GM15510 (cell line): ENCODE data around the gene ITGA5.

Source experiments
- POLR2A ChIP-seq: IDR thresholded peaks from 3 replicates; pipeline ENCODE4 v1.6.1; 2011; ENCODE audit warnings: borderline replicate concordance; ENCODE audit not compliant: insufficient read length; ENCODE audit errors: extremely low read depth

Gene ITGA5

DNA sequence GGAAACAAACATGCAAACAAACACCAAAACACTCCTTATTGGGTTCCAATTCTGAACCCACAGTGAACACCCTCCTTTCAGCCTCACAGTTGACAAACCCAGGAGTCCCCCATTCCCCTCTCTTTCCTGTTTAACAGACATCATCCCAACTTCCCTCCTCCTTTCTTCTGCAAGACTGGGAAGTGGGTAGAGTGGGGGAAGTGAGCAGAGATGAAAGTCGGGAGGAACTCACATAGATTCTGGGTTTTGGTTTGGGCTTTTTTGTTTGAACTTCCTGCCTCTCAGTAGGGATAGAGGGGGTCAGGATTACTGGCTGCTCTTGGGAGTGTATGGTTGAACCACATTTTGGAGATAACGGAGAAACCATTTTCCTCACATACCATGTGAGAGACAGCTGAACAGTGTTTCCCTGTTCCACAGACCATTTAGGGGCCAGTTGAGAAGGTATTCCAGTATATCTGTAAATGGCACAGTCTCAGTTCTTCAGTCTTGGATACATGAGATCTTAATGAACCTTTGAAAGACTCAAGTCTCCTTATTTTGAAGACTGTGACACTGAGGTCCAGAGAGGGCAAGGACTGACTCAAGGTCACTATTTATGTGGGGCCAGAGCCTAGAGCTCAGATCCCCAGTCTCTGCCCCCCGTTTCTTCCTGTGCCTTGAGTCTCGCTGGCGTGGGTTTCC, 50.9 kb downstream of the ITGA5 start:
- no peak for TF ChIP-seq POLR2A

GRCh38 chr12:54364413-54364812, 54.7 kb downstream of the ITGA5 start, which contains the start of gene GPR84:
GPR84 (minus strand) TSS chr12:54364486; CDS start chr12:54363851, 635 bp downstream.
- TF ChIP-seq POLR2A: no peak

- no peak for TF ChIP-seq POLR2A
Measured at GRCh38 chr12:54363618-54364017, 55.4 kb downstream of the ITGA5 start.

DNA sequence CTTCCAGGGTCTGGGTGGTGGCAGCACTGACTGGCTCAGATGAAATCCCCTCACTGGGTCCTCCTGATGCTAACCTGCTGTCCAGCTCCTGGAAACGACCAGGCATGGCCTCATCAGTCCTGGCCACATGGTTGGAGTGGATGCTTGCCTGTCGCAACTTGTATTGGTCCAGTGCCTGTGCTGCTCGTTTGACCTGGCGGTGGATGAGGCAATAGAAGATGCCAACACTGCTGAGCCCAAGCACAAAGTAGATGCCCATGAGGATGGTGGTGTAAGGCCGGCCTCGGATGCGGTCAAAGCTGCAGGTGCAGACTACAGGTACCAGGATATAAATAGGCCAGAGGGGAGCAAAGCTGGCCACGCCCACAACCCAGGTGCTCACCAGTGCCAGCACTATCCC, 56.0 kb downstream of the ITGA5 start:
- TF ChIP-seq POLR2A: no peak

DNA sequence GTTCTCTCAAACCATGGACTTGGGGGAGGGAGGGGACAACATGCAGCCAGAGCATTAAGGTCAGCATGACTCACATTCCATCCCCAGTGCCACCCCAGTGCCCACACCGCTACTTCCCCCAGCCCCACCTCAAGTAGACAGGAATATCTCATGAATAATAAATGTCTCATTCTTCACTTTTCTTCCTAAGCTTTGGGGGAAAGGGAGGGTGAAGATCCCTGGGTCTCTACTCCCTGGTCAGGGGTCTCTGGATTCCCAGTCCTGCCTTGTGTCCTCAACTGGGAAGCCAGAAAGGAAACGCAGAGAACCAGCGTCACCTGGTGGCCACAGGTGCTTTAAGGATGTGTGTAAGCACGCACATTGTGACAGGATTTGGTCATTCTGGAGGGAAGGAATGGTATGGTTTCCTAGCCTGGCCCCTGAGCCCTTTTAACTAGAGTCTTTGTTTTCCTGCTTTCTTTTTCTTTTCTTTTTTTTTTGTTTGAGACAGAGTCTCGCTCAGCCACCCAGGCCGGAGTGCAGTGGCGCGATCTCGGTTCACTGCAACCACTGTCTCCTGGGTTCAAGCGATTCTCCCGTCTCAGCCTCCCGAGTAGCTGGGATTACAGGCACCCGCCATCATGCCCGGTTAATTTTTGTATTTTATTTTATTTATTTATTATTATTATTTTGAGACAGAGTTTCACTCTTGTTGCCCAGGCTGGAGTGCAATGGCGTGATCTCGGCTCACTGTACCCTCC, 58.2 kb downstream of the ITGA5 start:
- TF ChIP-seq POLR2A: no peak

GRCh38 chr12:54359762-54360351, 59.2 kb downstream of the ITGA5 start:
- no peak for TF ChIP-seq POLR2A

GRCh38 chr12:54358945-54359761, 59.9 kb downstream of the ITGA5 start:
- TF ChIP-seq POLR2A: peak; percentile 23

DNA sequence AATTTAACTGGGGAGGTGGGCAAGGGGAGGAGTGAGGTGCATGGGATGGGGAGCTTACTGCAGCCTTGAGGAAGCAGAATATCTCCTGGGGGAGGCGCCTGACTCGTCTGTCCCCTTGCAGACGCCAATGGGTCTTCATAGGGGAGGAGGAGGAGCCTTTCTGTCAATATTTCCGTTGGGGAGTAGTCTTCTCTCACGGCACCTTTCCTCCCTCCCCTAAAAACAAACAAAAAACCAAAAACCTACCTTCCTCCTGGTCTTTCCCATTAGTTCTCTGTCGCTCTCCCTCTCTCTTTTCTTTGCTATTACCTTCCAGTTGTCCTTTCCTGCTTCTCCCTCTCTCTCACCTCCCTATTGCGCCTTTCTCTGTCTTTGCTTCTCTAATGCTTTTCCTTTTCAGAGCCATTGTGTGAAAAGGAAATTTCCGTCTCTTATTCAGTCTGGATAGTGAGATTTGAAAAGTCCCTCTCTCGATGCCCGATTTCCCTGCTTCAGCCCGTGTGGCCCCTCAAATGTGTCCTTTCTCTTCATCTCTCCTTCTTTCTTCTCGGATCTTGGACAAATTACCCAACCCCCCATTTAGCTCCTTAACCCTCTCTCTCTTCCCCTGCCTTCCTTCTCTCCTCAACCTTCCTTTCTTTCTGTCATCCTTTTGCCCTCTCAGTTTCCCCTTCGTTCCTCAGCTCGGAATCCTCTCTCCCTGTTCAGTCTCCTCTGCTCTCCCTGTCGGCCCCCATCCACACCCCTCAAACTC, 60.7 kb downstream of the ITGA5 start:
- TF ChIP-seq POLR2A: peak; percentile 25

DNA sequence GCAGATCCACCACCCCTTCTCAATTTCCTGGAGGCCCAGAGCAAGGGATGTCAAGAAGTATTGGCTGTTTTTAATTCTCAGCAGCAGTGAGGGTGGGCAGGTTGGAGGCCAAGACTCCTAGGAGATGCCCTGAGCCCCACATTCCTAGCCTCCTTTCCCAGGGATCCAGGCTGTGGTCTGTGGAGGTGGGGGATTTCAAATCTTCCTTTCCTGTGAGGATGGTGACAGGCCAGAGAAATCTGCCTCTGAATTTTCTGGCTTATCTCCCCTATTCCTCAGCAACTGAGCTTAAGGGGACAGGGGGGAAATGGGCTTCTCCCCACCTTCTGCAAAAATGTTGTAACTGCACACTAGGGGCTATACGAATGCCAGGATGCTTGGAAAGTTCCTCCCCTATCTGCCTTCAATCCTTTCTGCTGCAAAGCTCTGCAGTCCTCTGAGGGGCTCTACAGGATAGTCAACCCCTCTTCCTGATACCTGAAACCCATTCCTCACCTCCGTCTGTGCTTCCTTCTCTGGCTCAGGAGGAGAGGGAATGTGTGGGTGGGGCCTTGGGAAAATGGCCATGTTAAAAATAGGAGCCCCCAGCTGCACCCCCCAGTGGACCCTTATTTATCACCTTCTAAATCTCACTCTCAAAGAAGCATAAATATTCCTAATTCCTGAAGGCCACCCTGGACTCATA, 61.4 kb downstream of the ITGA5 start:
- no peak for TF ChIP-seq POLR2A

- no peak for TF ChIP-seq POLR2A
Measured at GRCh38 chr12:54356951-54357356, 62.1 kb downstream of the ITGA5 start.

DNA sequence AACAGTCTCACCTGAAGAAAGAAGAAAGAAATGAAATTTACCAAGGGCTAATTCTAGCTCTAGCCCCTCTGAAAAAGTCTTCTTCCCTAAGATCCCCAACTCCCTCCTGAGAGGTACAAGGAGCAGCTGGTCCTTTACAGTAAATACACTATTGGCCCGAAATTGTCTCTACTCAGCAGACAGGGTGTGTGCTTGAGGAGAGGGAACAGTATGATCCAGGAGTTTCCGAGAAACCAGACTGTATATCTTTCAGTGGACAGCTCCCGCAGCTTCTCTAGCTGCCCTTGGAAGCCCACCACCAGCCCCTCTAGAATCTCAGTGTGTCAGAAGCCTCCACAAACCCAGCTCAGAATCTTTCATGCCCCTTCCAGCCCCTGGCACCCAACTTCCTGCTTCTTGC, 62.8 kb downstream of the ITGA5 start:
- TF ChIP-seq POLR2A: no peak

GRCh38 chr12:54355104-54355815, 63.8 kb downstream of the ITGA5 start:
- TF ChIP-seq POLR2A: no peak
